ENCODE results near the gene GPAT2.
"Not testable (repeated sequence)": the region's sequence is repeated elsewhere in the genome, so short reads cannot be mapped to it uniquely, and the experiment has no call there.

- not testable (repeated sequence) for TF ChIP-seq EZH2 (IDR thresholded peaks at IDR 0.05; ENCODE audit: low read length, unreplicated experiment); EZH2phosphoT487 (IDR thresholded peaks at IDR 0.05; ENCODE audit: borderline replicate concordance, low read length)
- TF ChIP-seq, protein P1, sequence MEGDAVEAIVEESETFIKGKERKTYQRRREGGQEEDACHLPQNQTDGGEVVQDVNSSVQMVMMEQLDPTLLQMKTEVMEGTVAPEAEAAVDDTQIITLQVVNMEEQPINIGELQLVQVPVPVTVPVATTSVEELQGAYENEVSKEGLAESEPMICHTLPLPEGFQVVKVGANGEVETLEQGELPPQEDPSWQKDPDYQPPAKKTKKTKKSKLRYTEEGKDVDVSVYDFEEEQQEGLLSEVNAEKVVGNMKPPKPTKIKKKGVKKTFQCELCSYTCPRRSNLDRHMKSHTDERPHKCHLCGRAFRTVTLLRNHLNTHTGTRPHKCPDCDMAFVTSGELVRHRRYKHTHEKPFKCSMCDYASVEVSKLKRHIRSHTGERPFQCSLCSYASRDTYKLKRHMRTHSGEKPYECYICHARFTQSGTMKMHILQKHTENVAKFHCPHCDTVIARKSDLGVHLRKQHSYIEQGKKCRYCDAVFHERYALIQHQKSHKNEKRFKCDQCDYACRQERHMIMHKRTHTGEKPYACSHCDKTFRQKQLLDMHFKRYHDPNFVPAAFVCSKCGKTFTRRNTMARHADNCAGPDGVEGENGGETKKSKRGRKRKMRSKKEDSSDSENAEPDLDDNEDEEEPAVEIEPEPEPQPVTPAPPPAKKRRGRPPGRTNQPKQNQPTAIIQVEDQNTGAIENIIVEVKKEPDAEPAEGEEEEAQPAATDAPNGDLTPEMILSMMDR (conservative IDR thresholded peaks at IDR 0.05; ENCODE audit: low read depth, low read length) = not testable (repeated sequence)
Observed at GRCh38 chr2:95992102-95992501, 42.6 kb downstream of the GPAT2 start.
